Measurements from ENCODE around the gene METTL8.

The METTL8 gene

DNA sequence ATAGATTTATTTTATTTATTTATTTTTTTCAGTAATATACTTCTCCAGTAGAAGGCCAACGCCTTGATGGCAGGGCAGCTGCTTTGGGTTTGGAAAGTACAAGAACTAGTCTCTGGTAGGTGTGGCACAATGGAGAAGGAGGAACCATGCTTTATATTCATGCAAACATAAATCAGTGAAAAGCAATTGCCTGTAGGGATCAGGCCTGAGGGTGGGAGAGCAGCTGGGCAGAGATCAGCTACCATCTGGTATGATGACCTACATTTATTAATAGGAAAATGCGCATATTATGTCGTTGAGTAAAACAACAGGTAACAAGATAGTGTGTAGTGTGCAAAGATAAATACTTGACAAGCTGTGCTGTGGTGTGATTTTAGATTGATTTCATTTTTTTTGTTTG, 152.7 kb downstream of the METTL8 start:
- TF ChIP-seq, protein P1, sequence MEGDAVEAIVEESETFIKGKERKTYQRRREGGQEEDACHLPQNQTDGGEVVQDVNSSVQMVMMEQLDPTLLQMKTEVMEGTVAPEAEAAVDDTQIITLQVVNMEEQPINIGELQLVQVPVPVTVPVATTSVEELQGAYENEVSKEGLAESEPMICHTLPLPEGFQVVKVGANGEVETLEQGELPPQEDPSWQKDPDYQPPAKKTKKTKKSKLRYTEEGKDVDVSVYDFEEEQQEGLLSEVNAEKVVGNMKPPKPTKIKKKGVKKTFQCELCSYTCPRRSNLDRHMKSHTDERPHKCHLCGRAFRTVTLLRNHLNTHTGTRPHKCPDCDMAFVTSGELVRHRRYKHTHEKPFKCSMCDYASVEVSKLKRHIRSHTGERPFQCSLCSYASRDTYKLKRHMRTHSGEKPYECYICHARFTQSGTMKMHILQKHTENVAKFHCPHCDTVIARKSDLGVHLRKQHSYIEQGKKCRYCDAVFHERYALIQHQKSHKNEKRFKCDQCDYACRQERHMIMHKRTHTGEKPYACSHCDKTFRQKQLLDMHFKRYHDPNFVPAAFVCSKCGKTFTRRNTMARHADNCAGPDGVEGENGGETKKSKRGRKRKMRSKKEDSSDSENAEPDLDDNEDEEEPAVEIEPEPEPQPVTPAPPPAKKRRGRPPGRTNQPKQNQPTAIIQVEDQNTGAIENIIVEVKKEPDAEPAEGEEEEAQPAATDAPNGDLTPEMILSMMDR (IDR thresholded peaks at IDR 0.05; ENCODE audit: low read length, missing control alignments), result no peak
- no peak for DNase-seq (ENCODE audit: low read depth)
- no peak overlapping the region for H3K4me3 ChIP-seq (replicated peaks; ENCODE audit: low read depth, low read length)

DNA sequence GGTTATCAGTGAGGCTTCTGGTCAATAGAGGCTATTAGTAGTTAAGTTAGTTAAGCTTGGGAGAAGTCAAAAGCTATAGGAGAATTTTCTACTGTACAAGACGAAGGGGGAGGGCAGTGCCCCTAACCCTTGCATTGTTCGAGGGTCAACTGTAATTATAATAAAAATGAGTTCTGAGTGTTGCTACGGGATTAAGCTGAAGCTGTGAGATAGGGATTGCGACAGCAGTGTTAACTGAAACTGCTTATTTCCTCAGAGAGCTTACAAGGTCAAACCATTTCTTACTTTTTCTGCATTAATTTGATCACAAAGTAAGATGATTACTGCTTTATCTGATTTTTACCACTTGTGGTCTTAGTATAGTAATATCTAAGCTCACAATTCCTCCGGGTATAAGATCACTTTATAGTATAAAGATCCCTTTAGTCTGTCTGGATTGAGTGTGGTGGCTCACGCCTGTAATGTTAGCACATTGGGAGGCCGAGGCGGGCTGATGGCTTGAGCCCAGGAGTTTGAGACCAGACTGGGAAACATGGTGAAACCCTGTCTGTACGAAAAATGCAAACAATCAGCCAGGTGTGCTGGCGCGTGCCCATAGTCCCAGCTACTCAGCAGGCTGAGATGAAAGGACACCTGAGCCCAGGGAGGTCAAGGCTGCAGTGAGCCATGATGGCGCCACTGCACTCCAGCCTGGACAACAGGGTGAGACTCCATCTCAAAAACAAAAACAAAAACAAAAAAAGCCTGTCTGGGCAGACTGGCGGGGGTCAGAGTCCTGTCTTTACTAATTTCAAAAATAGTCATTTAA, 153.6 kb downstream of the METTL8 start:
- no peak for DNase-seq (ENCODE audit: low read depth)
- TF ChIP-seq, protein P1 (IDR thresholded peaks at IDR 0.05; ENCODE audit: low read length, missing control alignments), result no peak
- no peak overlapping the region for H3K4me3 ChIP-seq (replicated peaks; ENCODE audit: low read depth, low read length)

DNA sequence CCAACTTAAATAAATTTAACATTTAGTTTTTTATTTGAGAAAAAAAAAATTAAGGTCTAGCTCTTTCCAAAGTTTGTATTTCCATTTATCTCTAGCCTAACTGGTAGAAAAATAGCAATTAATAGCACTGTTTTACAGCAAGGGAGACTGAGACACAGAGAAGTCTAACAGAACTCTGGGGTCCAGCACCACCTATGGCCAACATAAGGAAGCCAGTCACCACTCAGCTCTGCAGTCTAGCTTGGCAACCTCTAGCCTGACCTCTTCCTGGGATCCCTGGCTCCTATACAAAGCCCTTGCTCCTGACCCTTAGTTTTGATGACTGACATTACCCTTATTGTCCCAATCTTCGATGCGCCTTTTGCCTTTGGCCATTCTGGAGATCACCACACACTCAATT, 159.0 kb downstream of the METTL8 start:
- no peak overlapping the region for H3K4me3 ChIP-seq (replicated peaks; ENCODE audit: low read depth, low read length)
- no peak for DNase-seq (ENCODE audit: low read depth)
- TF ChIP-seq, protein P1 (IDR thresholded peaks at IDR 0.05; ENCODE audit: low read length, missing control alignments), result no peak

DNA sequence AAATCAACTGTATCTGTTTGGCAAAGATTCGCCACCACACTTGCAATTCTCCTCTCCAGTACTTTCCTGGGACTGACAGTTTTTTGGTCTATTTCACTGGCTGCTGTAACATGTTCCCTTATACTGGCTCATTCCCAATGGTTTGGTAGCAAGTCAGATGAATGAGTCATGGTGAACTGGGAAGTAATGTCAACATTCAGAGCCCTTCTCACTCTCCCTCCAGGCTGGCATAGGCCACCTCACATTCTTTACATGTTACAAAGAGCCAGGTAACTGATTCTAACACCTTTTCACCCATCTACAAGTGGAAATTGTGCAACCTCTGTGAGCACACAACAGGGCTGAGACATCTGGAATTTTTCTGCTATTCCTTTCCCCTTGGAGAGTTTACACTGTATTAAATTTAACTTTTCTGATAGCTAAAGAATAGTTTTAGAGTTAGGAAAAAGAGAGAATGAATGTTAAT, 161.8 kb downstream of the METTL8 start:
- DNase-seq (ENCODE audit: low read depth), result peak; percentile 91
- TF ChIP-seq, protein P1 (IDR thresholded peaks at IDR 0.05; ENCODE audit: low read length, missing control alignments), result no peak
- H3K4me3 ChIP-seq (replicated peaks; ENCODE audit: low read depth, low read length), result no peak overlapping the region

DNA sequence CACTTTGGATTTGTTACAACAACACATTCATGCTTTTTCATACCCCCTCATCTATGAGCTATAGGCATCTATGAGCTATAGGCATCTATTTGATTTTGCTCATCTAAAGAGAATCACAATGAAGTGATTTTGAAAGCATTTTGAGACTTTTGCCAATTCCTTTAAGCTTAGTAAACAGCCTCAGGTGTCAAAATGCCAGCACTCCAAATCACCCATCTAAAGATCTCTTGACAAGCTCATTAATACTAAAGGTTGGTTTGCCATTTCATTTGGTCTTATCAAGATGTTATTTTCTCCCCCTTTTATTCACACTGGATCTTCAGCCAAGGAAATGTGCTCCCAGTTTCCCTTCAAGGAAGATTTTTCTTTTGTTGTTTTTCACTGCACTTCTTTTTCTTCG, 162.4 kb downstream of the METTL8 start:
- no peak for DNase-seq (ENCODE audit: low read depth)

DNA sequence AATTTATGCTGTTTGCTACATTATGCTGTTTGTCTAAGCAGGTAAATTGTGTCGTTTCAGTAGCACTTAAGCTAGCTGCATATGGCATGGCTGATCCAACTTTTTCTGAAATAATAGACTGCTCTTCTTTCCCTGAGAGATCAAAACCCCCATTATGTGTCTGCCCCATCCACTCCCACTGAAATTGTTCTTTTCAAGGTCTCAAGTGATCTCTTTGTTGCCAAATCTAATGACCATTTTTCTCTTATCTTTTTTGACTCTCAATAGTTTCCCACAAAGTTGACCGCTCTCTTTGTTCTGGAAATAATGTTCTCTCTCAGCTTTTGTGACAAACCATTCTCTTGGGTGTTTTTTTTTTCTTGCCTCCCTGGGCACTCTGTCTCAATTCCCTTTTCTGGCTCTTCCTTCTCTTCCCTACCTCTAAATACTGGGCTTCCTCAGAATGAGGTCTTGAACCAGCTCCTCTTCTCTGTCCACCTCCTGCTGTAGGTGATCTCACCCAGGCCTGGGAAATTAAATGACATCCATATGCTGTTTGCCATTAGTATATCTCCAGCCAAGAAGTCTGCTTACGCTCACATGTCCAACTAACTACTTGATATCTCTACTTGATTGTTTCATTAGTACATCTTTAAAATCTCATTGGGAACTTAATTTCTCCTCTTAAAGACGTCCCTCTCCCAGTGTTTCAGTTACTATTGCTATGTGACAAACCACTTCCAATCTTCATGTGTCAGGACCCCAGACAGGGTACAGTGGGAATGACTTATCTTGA, 165.7 kb downstream of the METTL8 start:
- DNase-seq (ENCODE audit: low read depth), result no peak
- no peak overlapping the region for H3K4me3 ChIP-seq (replicated peaks; ENCODE audit: low read depth, low read length)
- TF ChIP-seq, protein P1 (IDR thresholded peaks at IDR 0.05; ENCODE audit: low read length, missing control alignments), result no peak

More for the DNA sequence above, 162.4 kb downstream of the METTL8 start:
- no peak overlapping the region for H3K4me3 ChIP-seq (replicated peaks; ENCODE audit: low read depth, low read length)
- TF ChIP-seq, protein P1 (IDR thresholded peaks at IDR 0.05; ENCODE audit: low read length, missing control alignments), result no peak

Data from fibroblast of pulmonary artery (primary cell).